OCI-LY7 (cell line): ENCODE results near the gene RPS17. TPM values are rescaled to one million over a fixed set of nuclear protein-coding genes. Genes with fewer than 3 reads are reported as not detected.

ENCODE experiments used
- BruUV-seq: library from RNA; stranded (reverse); fragments of 400-500 nt; replicated peaks from 2 replicates; lab custom pipeline; 2021; lab: Mats Ljungman, UMichigan
- CTCF ChIA-PET: fragments of 300-600 bp; sonication (Branson Sonifier 250); formaldehyde crosslinking; loops from one replicate; lab custom pipeline; 2022; ENCODE audit warnings: antibody characterized with exemption; ENCODE audit not compliant: unreplicated experiment; lab: Charles Lee
- POLR2A ChIA-PET: fragments of 300-600 bp; sonication (Branson Sonifier 250); formaldehyde crosslinking; loops from one replicate; lab custom pipeline; 2022; ENCODE audit warnings: antibody characterized with exemption; lab: Charles Lee
- DNase-seq: peaks from one replicate; pipeline ENCODE4 v3.0.0-alpha.2; 2015; ENCODE audit warnings: low spot score
- H2AFZ ChIP-seq: fragments of 200-600 bp; sonication (generic), shearing (Covaris generic); 2 replicates; pipeline ENCODE4 v1.6.1; 2014; ENCODE audit warnings: mild to moderate bottlenecking, antibody characterized with exemption, low read length, moderate library complexity
- H3K27ac ChIP-seq: fragments of 200-600 bp; sonication (generic); 2 replicates; pipeline ENCODE4 v1.5.1; 2014; ENCODE audit warnings: mixed run types, low read depth, mild to moderate bottlenecking, moderate library complexity, low read length, inconsistent platforms; ENCODE audit not compliant: poor library complexity, severe bottlenecking
- H3K36me3 ChIP-seq: fragments of 200-600 bp; sonication (generic); 2 replicates; pipeline ENCODE4 v1.6.1; 2014; ENCODE audit warnings: mild to moderate bottlenecking, antibody characterized with exemption, low read length, moderate library complexity, mixed read lengths; ENCODE audit not compliant: insufficient read depth
- H3K4me1 ChIP-seq: fragments of 200-600 bp; sonication (generic); 2 replicates; pipeline ENCODE4 v1.5.1; 2014; ENCODE audit warnings: mild to moderate bottlenecking, low read length; ENCODE audit not compliant: insufficient read depth, poor library complexity, severe bottlenecking
- H3K4me2 ChIP-seq: fragments of 200-600 bp; sonication (generic); 2 replicates; pipeline ENCODE4 v1.6.1; 2014; ENCODE audit warnings: mild to moderate bottlenecking, low read length
- H3K4me3 ChIP-seq: fragments of 200-600 bp; sonication (generic); 2 replicates; pipeline ENCODE4 v1.5.1; 2014; ENCODE audit warnings: mild to moderate bottlenecking, low read depth, low read length; ENCODE audit not compliant: poor library complexity, severe bottlenecking
- H3K79me2 ChIP-seq: fragments of 200-600 bp; sonication (generic); 2 replicates; pipeline ENCODE4 v1.6.1; 2016; ENCODE audit warnings: low read depth, mild to moderate bottlenecking, low read length, moderate library complexity, mixed read lengths; ENCODE audit not compliant: insufficient read depth
- H3K9me2 ChIP-seq: fragments of 200-600 bp; sonication (generic); 2 replicates; pipeline ENCODE4 v1.6.1; 2016; ENCODE audit warnings: mild to moderate bottlenecking, low read length, mixed read lengths; ENCODE audit not compliant: insufficient read depth
- H3K9me3 ChIP-seq: fragments of 200-600 bp; sonication (generic); 2 replicates; pipeline ENCODE4 v1.6.1; 2014; ENCODE audit warnings: mild to moderate bottlenecking, mixed run types, low read length, mixed read lengths
- H4K20me1 ChIP-seq: fragments of 200-600 bp; sonication (generic); 2 replicates; pipeline ENCODE4 v1.6.1; 2014; ENCODE audit warnings: mild to moderate bottlenecking, antibody characterized with exemption, low read length, moderate library complexity, mixed read lengths; ENCODE audit not compliant: insufficient read depth
- CTCF ChIP-seq: fragments of 200-600 bp; sonication (generic); conservative IDR thresholded peaks from 2 replicates; pipeline ENCODE4 v1.5.1; 2014; ENCODE audit warnings: mild to moderate bottlenecking, antibody characterized with exemption, low read length, moderate library complexity, mixed read lengths
- EZH2phosphoT487 ChIP-seq: fragments of 200-600 bp; sonication (generic); IDR thresholded peaks from 2 replicates; pipeline ENCODE4 v1.6.1; 2018; ENCODE audit warnings: low read depth, borderline replicate concordance, mild to moderate bottlenecking, mixed run types, antibody characterized with exemption, low read length, moderate library complexity, mixed read lengths
- intact Hi-C: fragments of 100-400 bp; cut with micrococcal nuclease; formaldehyde crosslinking; loops from one replicate; pipeline ENCODE4 v1.10.0; 2022; ENCODE audit not compliant: unreplicated experiment
- total RNA-seq, 2 experiments: library from RNA; depleted of rRNA in 1 of 2; stranded (reverse); fragments of >200 nt in 1 of 2; shearing (Covaris generic) in 1 of 2; gene quantifications; 2 replicates each; pipeline ENCODE4 v1.2.3, GENCODE V29; 2014 to 2022

Gene RPS17
- total RNA-seq, 2 experiments from 2014 or later = 2,562 to 3,737 TPM

- peaks cover 17% of the 10 kb centered on the region for H3K4me1 ChIP-seq
- H3K27ac ChIP-seq = peak overlapping the region; percentile 33
- H2AFZ ChIP-seq = no peak overlapping the region
- BruUV-seq = no TSS peak
- H3K36me3 ChIP-seq = peaks cover 37% of the 10 kb centered on the region
- no peaks in the 10 kb centered on the region for H3K9me2 ChIP-seq
- 0 out of 2 replicates have a peak, but pooled peaks cover 5% of the 10 kb centered on the region for H4K20me1 ChIP-seq
- no peak overlapping the region for H3K4me3 ChIP-seq
- ChIA-PET POLR2A (interaction anchor here (1.3 kb wide), 1 partner anchor 9 kb away, joined by 8 read pairs; the partner anchor contains the start of gene RPS17), CTCF (interaction anchor here (1.5 kb wide), 1 partner anchor 8 kb away, joined by 5 read pairs; the partner anchor contains the start of gene RPS17)
- no peak for DNase-seq
- intact Hi-C loops = loop anchor here (5.0 to 10.0 kb wide), 2 partner anchors 471 to 673 kb away; partner anchors contain the start of gene HDGFL3
- H3K9me3 ChIP-seq = no peaks in the 10 kb centered on the region
- peaks cover 2% of the 10 kb centered on the region; the same call in 1 of the 2 replicates for H3K79me2 ChIP-seq
- TF ChIP-seq EZH2phosphoT487 = no peak
- TF ChIP-seq CTCF = no peak
- H3K4me2 ChIP-seq = peak overlapping the region; percentile 51; the same call in 1 of the 2 replicates
Observed at GRCh38 chr15:82531496-82532382, 8.5 kb downstream of the RPS17 start.

GRCh38 chr15:82530606-82531379 lies 9.5 kb downstream of the RPS17 start:
- Histone ChIP-seq H3K4me2 (peak overlapping the region; percentile 51), H3K9me3 (no peaks in the 10 kb centered on the region), H3K4me3 (no peak overlapping the region), H3K36me3 (peaks cover 27% of the 10 kb centered on the region), H2AFZ (no peak overlapping the region), H3K9me2 (no peaks in the 10 kb centered on the region), H3K79me2 (no peaks in the 10 kb centered on the region), H4K20me1 (0 out of 2 replicates have a peak, but pooled peaks cover 5% of the 10 kb centered on the region), H3K27ac (no peak overlapping the region), H3K4me1 (peaks cover 11% of the 10 kb centered on the region)
- POLR2A ChIA-PET = interaction anchor here (1.3 kb wide), 1 partner anchor 10 kb away, joined by 8 read pairs; the partner anchor contains the start of gene RPS17
- intact Hi-C loops = loop anchor here (5.0 to 10.0 kb wide), 2 partner anchors 472 to 674 kb away; partner anchors contain the start of gene HDGFL3
- CTCF ChIA-PET = interaction anchor here (1.5 kb wide), 1 partner anchor 9 kb away, joined by 5 read pairs; the partner anchor contains the start of gene RPS17
- BruUV-seq = no TSS peak
- peak; percentile 76 for DNase-seq
- TF ChIP-seq CTCF (peak; percentile 92), EZH2phosphoT487 (no peak)
